SK-N-SH (cell line): ENCODE data around the gene CFAP58. TPM values are rescaled to one million over a fixed set of nuclear protein-coding genes. Genes with fewer than 3 reads are reported as not detected.
A peak's percentile ranks its signal among the peaks of the same experiment; 100 is the strongest.

ENCODE experiments used
- CTCF ChIA-PET: fragments of 300-600, 350-600 bp; formaldehyde crosslinking; extraction: SDS; loops from one replicate; lab custom pipeline; 2021; lab: Yijun Ruan, JAX
- POLR2A ChIA-PET: fragments of 350-600 bp; sonication (Branson Sonifier 250); formaldehyde crosslinking; extraction: SDS; loops from one replicate; lab custom pipeline; 2020; ENCODE audit warnings: antibody characterized with exemption, inconsistent platforms; lab: Yijun Ruan, JAX
- DNase-seq: peaks from one replicate; pipeline ENCODE4 v3.0.0; 2012
- H2AFZ ChIP-seq: fragments of 200-600 bp; sonication (generic); 2 replicates; pipeline ENCODE4 v1.8.1; 2016; ENCODE audit warnings: antibody characterized with exemption, mild to moderate bottlenecking, low read depth
- H3F3A ChIP-seq: fragments of 200-600 bp; sonication (generic); replicated peaks from 2 replicates; pipeline ENCODE3; 2016; ENCODE audit warnings: antibody characterized with exemption, mild to moderate bottlenecking; ENCODE audit not compliant: insufficient read depth
- H3K27ac ChIP-seq, 2 experiments: fragments of 200-500 bp in 1 of 2; fragments of 200-600 bp in 1 of 2; sonication (Bioruptor generic) in 1 of 2; sonication (generic), shearing (Covaris generic) in 1 of 2; 2 replicates each; pipeline versions ENCODE4 v1.5.1 to v1.6.1; 2014 to 2016; ENCODE audit warnings: low read depth in 2 of 2, inconsistent platforms in 1 of 2, low read length in 1 of 2, mild to moderate bottlenecking in 1 of 2, mixed read lengths in 1 of 2
- H3K27me3 ChIP-seq: fragments of 200-600 bp; sonication (generic), shearing (Covaris generic); 2 replicates; pipeline ENCODE4 v1.6.1; 2016; ENCODE audit warnings: mixed run types; ENCODE audit not compliant: insufficient read depth
- H3K36me3 ChIP-seq, 2 experiments: fragments of 200-500 bp in 1 of 2; fragments of 200-600 bp in 1 of 2; sonication (Bioruptor generic) in 1 of 2; sonication (generic) in 1 of 2; replicated peaks in 1 of 2; 2 replicates each; pipeline versions ENCODE3 to v1.5.1; 2014 to 2016; ENCODE audit warnings: low read length in 1 of 2, mild to moderate bottlenecking in 1 of 2; ENCODE audit not compliant: insufficient read depth in 2 of 2, control insufficient read depth in 1 of 2
- H3K4me1 ChIP-seq, 2 experiments: fragments of 200-500 bp in 1 of 2; fragments of 200-600 bp in 1 of 2; sonication (Bioruptor generic) in 1 of 2; sonication (generic), shearing (Covaris generic) in 1 of 2; 2 replicates each; pipeline versions ENCODE4 v1.5.1 to v1.6.1; 2014 to 2016; ENCODE audit warnings: low read depth in 1 of 2, low read length in 1 of 2, mixed run types in 1 of 2; ENCODE audit not compliant: insufficient read depth in 2 of 2, control insufficient read depth in 1 of 2
- H3K4me2 ChIP-seq: fragments of 200-600 bp; sonication (generic), shearing (Covaris generic); 2 replicates; pipeline ENCODE4 v1.6.1; 2017; ENCODE audit warnings: mixed run types
- H3K4me3 ChIP-seq, 2 experiments: fragments of 200-500 bp in 1 of 2; fragments of 200-600 bp in 1 of 2; sonication (Bioruptor generic) in 1 of 2; sonication (generic), shearing (Covaris generic) in 1 of 2; 2 replicates each; pipeline versions ENCODE4 v1.5.1 to v1.8.1; 2014 to 2016; ENCODE audit warnings: low read depth in 2 of 2, inconsistent platforms in 1 of 2, low read length in 1 of 2, mild to moderate bottlenecking in 1 of 2, mixed read lengths in 1 of 2, moderate library complexity in 1 of 2
- H3K79me2 ChIP-seq: fragments of 200-600 bp; sonication (generic); 2 replicates; pipeline ENCODE4 v1.8.1; 2017; ENCODE audit warnings: mild to moderate bottlenecking; ENCODE audit not compliant: insufficient read depth
- H3K9ac ChIP-seq: fragments of 200-600 bp; sonication (generic); 2 replicates; pipeline ENCODE4 v1.6.1; 2017; ENCODE audit warnings: mixed run types
- H3K9me2 ChIP-seq: fragments of 200-600 bp; sonication (generic); 2 replicates; pipeline ENCODE4 v1.6.1; 2017; ENCODE audit warnings: mixed run types
- H3K9me3 ChIP-seq: fragments of 200-600 bp; sonication (generic); 2 replicates; pipeline ENCODE4 v1.6.1; 2017; ENCODE audit warnings: mixed run types, mild to moderate bottlenecking, moderate library complexity
- H4K20me1 ChIP-seq: fragments of 200-600 bp; sonication (generic); 2 replicates; pipeline ENCODE4 v1.6.1; 2017; ENCODE audit warnings: mild to moderate bottlenecking, mixed run types; ENCODE audit not compliant: insufficient read depth
- EP300 ChIP-seq, 2 experiments: IDR thresholded peaks; 2 replicates each; pipeline versions ENCODE4 v1.4.0 to v1.6.1; 2012; ENCODE audit warnings: borderline replicate concordance in 1 of 2, low read depth in 1 of 2, low read length in 1 of 2
- FOSL2 ChIP-seq: IDR thresholded peaks from 2 replicates; pipeline ENCODE4 v1.4.0; 2012; ENCODE audit warnings: low read depth, mild to moderate bottlenecking, moderate library complexity, borderline replicate concordance
- FOXJ3 ChIP-seq: sonication (generic); formaldehyde crosslinking; IDR thresholded peaks from 2 replicates; pipeline ENCODE4 v1.5.1; 2020; ENCODE audit warnings: mild to moderate bottlenecking, missing genetic modification reagents
- GATA2 ChIP-seq: sonication (generic); formaldehyde crosslinking; IDR thresholded peaks from 2 replicates; pipeline ENCODE4 v1.5.0; 2020; ENCODE audit warnings: mild to moderate bottlenecking, missing genetic modification reagents
- MAX ChIP-seq: IDR thresholded peaks from 2 replicates; pipeline ENCODE4 v1.4.0; 2012; ENCODE audit warnings: low read depth
- MEF2A ChIP-seq: IDR thresholded peaks from 2 replicates; pipeline ENCODE4 v1.4.0; 2012; ENCODE audit warnings: low read depth, borderline replicate concordance
- MXI1 ChIP-seq: IDR thresholded peaks from 2 replicates; pipeline ENCODE4 v1.6.1; 2012; ENCODE audit warnings: mild to moderate bottlenecking, low read depth, low read length, improper control_type of control experiment
- POLR2AphosphoS5 ChIP-seq: IDR thresholded peaks from 2 replicates; pipeline ENCODE4 v1.6.1; 2012; ENCODE audit warnings: low read depth, low read length
- RAD21 ChIP-seq: IDR thresholded peaks from 2 replicates; pipeline ENCODE4 v1.6.1; 2012; ENCODE audit warnings: mild to moderate bottlenecking, low read length
- REST ChIP-seq: IDR thresholded peaks from 2 replicates; pipeline ENCODE4 v1.6.1; 2012; ENCODE audit warnings: mild to moderate bottlenecking, low read depth, low read length, moderate library complexity
- RFX5 ChIP-seq: IDR thresholded peaks from 2 replicates; pipeline ENCODE4 v1.6.1; 2012; ENCODE audit warnings: mild to moderate bottlenecking, improper control_type of control experiment, low read length
- RXRA ChIP-seq: IDR thresholded peaks from 2 replicates; pipeline ENCODE4 v1.4.0; 2012; ENCODE audit warnings: low read depth, mild to moderate bottlenecking, borderline replicate concordance
- TCF12 ChIP-seq: IDR thresholded peaks from 2 replicates; pipeline ENCODE4 v1.4.0; 2012
- ZBTB33 ChIP-seq: IDR thresholded peaks from 2 replicates; pipeline ENCODE4 v1.4.0; 2012; ENCODE audit warnings: low read depth, borderline replicate concordance
- WGBS: methylation state at CpG from one replicate; pipeline ENCODE4 v1.1.6; 2017; ENCODE audit warnings: low lambda C conversion rate; 5-methylcytosine and 5-hydroxymethylcytosine counted together
- polyA plus RNA-seq, 3 experiments: library from polyadenylated mRNA; depleted of rRNA; stranded (reverse); fragments of >200 nt; gene quantifications; 2 replicates each; pipeline ENCODE4 v1.2.3, GENCODE V29; 2012
- TF ChIP-seq, protein P1 (sequence below): fragments of 150-350 bp; IDR thresholded peaks from 2 replicates; pipeline ENCODE4 v1.6.1; 2017; ENCODE audit warnings: antibody characterized with exemption, low read length, low read depth, borderline replicate concordance
- TF ChIP-seq, protein P2 (sequence below): IDR thresholded peaks from 2 replicates; pipeline ENCODE4 v1.4.0; 2012; ENCODE audit warnings: low read depth, borderline replicate concordance

CFAP58 gene
- polyA plus RNA-seq, 1 of the 3 experiments (the other 2 are of a cell fraction): 0.38 TPM

DNA sequence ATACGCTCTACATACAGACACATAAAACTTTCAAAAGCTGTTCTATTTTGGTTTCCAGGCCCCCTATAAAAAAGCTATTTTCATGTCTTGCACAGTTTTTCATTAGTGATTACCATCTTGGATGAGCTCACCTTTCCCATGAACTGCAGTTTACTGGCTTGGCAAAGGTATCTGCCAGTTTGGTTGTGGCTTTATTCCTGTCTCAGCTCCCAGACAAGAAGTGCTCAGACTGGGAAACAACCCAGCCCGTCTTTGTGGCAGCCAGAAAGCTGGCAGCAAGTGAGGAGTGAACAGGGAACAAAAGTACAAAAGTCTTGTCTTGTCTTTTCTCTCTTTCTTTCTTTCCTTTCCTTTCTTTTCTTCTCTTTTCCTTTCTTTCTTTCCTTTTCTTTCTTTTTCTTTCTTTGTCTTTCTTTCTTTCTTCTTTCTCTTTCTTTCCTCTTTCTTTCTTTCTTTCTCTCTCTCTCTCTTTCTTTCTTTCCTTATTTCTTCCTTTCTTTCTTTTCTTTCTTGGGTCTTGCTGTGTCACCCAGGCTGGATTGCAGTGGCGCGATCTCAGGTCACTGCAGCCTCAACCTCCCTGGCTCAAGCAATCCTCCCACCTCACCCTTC, 138.8 kb downstream of the CFAP58 start:
- H4K20me1 ChIP-seq: no peaks in the 10 kb centered on the region
- H3K27me3 ChIP-seq: no peaks in the 10 kb centered on the region
- no peaks in the 10 kb centered on the region for H3F3A ChIP-seq
- POLR2A ChIA-PET: no interaction called here
- no peak overlapping the region for H3K4me2 ChIP-seq
- CTCF ChIA-PET: interaction anchor here (2.7 kb wide), 1 partner anchor 89 kb away, joined by 8 read pairs; no protein-coding TSS in a partner anchor
- H3K9me3 ChIP-seq: no peaks in the 10 kb centered on the region
- no peak for TF ChIP-seq GATA2
- no peak for TF ChIP-seq TCF12
- TF ChIP-seq, protein P1, sequence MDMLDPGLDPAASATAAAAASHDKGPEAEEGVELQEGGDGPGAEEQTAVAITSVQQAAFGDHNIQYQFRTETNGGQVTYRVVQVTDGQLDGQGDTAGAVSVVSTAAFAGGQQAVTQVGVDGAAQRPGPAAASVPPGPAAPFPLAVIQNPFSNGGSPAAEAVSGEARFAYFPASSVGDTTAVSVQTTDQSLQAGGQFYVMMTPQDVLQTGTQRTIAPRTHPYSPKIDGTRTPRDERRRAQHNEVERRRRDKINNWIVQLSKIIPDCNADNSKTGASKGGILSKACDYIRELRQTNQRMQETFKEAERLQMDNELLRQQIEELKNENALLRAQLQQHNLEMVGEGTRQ: no peak
- TF ChIP-seq ZBTB33: no peak
- no peak for TF ChIP-seq RAD21
- TF ChIP-seq FOSL2: no peak
- no peak for TF ChIP-seq POLR2AphosphoS5
- TF ChIP-seq MEF2A: no peak
- TF ChIP-seq FOXJ3 (CRISPR knock-in tag): no peak
- TF ChIP-seq, protein P2, sequence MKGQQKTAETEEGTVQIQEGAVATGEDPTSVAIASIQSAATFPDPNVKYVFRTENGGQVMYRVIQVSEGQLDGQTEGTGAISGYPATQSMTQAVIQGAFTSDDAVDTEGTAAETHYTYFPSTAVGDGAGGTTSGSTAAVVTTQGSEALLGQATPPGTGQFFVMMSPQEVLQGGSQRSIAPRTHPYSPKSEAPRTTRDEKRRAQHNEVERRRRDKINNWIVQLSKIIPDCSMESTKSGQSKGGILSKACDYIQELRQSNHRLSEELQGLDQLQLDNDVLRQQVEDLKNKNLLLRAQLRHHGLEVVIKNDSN: no peak
- no peak overlapping the region for H2AFZ ChIP-seq
- H3K79me2 ChIP-seq: no peaks in the 10 kb centered on the region
- no peak overlapping the region for H3K27ac ChIP-seq
- WGBS: 74% methylated on average over 4 of the region's 4 CpGs
- H3K9me2 ChIP-seq: no peaks in the 10 kb centered on the region
- no peak overlapping the region for H3K4me3 ChIP-seq
- peaks cover 0 to 4% of the 10 kb centered on the region in 2 experiments; a peak in 1 of 4 replicates for H3K4me1 ChIP-seq
- no peak for DNase-seq
- H3K36me3 ChIP-seq: no peaks in the 10 kb centered on the region
- no peak overlapping the region for H3K9ac ChIP-seq

GRCh38 chr10:104498347-104499081, 144.9 kb downstream of the CFAP58 start:
- Histone ChIP-seq H3K79me2 (no peaks in the 10 kb centered on the region), H3K9me2 (no peaks in the 10 kb centered on the region), H3K36me3 (no peaks in the 10 kb centered on the region), H3F3A (no peaks in the 10 kb centered on the region), H3K27ac (peak overlapping the region in 1 of 2 experiments; percentile 30; a peak in 1 of 4 replicates), H4K20me1 (no peaks in the 10 kb centered on the region), H3K27me3 (no peaks in the 10 kb centered on the region), H2AFZ (no peak overlapping the region), H3K9ac (no peak overlapping the region), H3K4me2 (no peak overlapping the region), H3K4me1 (peaks cover 0 to 32% of the 10 kb centered on the region in 2 experiments; a peak in 2 of 4 replicates), H3K9me3 (no peaks in the 10 kb centered on the region), H3K4me3 (no peak overlapping the region)
- no peak for DNase-seq
- WGBS: 12% methylated on average over 2 of the region's 4 CpGs
- POLR2A ChIA-PET: interaction anchor here (0.6 kb wide), 1 partner anchor 224 kb away, joined by 3 read pairs; no protein-coding TSS in a partner anchor
- CTCF ChIA-PET: interaction anchor here (0.7 to 5.1 kb wide), 2 partner anchors 12 to 91 kb away, joined by 3 to 26 read pairs; no protein-coding TSS in a partner anchor
- no peak for TF ChIP-seq EP300 (IDR thresholded peaks at IDR 0.05; ENCODE audit: borderline replicate concordance in 1 of 2, low read depth in 1 of 2, low read length in 1 of 2)
- TF ChIP-seq REST: no peak
- TF ChIP-seq, protein P1: no peak
- TF ChIP-seq RXRA: no peak
- no peak for TF ChIP-seq RFX5
- no peak for TF ChIP-seq FOXJ3 (CRISPR knock-in tag)
- no peak for TF ChIP-seq RAD21
- TF ChIP-seq MAX: no peak
- no peak for TF ChIP-seq MXI1
- TF ChIP-seq TCF12: no peak
